Loucy (cell line): ENCODE measurements around the gene FBLIM1.

Source experiments
- EZH2phosphoT487 ChIP-seq: fragments of 200-600 bp; IDR thresholded peaks from 2 replicates; pipeline ENCODE4 v1.6.1; 2018; ENCODE audit warnings: antibody characterized with exemption, mild to moderate bottlenecking, moderate library complexity, borderline replicate concordance
- TF ChIP-seq, protein P1 (sequence below): fragments of 200-600 bp; sonication (generic); conservative IDR thresholded peaks from 2 replicates; pipeline ENCODE4 v1.5.1; 2014; ENCODE audit warnings: mild to moderate bottlenecking, antibody characterized with exemption, low read length

- TF ChIP-seq, protein P1, sequence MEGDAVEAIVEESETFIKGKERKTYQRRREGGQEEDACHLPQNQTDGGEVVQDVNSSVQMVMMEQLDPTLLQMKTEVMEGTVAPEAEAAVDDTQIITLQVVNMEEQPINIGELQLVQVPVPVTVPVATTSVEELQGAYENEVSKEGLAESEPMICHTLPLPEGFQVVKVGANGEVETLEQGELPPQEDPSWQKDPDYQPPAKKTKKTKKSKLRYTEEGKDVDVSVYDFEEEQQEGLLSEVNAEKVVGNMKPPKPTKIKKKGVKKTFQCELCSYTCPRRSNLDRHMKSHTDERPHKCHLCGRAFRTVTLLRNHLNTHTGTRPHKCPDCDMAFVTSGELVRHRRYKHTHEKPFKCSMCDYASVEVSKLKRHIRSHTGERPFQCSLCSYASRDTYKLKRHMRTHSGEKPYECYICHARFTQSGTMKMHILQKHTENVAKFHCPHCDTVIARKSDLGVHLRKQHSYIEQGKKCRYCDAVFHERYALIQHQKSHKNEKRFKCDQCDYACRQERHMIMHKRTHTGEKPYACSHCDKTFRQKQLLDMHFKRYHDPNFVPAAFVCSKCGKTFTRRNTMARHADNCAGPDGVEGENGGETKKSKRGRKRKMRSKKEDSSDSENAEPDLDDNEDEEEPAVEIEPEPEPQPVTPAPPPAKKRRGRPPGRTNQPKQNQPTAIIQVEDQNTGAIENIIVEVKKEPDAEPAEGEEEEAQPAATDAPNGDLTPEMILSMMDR = no peak
- TF ChIP-seq EZH2phosphoT487 = no peak
Measured at GRCh38 chr1:15777909-15778707, 19.5 kb downstream of the FBLIM1 start.
